ENCODE results near the gene PLAC9. TPM values are rescaled to one million over a fixed set of nuclear protein-coding genes. Genes with fewer than 3 reads are reported as not detected.
A peak's percentile ranks its signal among the peaks of the same experiment; 100 is the strongest.
"Not testable (repeated sequence)": the region's sequence is repeated elsewhere in the genome, so short reads cannot be mapped to it uniquely, and the experiment has no call there.

PLAC9 gene
- 10 to 100 TPM; 20.1 to 69.0 (median 25.6) TPM for polyA plus RNA-seq (ENCODE audit: insufficient read length in 4 of 4)

GRCh38 chr10:80132299-80133139 lies at the start of gene PLAC9:
Gene PLAC9 (plus strand): TSS chr10:80132730. CDS start chr10:80132763, 33 bp downstream.
- no peak for DNase-seq (ENCODE audit: low read depth in 4 of 4, low spot score in 3 of 4)

GRCh38 chr10:80090121-80090520 lies 42.4 kb upstream of the PLAC9 start:
- no peak for DNase-seq (ENCODE audit: low read depth in 4 of 4, low spot score in 3 of 4)

GRCh38 chr10:80094231-80094630 lies 38.3 kb upstream of the PLAC9 start:
- DNase-seq (ENCODE audit: low read depth in 4 of 4, low spot score in 3 of 4): no peak

- not testable (repeated sequence) for DNase-seq (ENCODE audit: low read depth in 4 of 4, low spot score in 3 of 4)
These were observed 34.3 kb upstream of the PLAC9 start for GRCh38 chr10:80098272-80098671.

GRCh38 chr10:80099295-80099694 lies 33.2 kb upstream of the PLAC9 start:
- not testable (repeated sequence) for DNase-seq (ENCODE audit: low read depth in 4 of 4, low spot score in 3 of 4)

- no peak for DNase-seq (ENCODE audit: low read depth in 4 of 4, low spot score in 3 of 4)
These were observed 32.4 kb upstream of the PLAC9 start for GRCh38 chr10:80100116-80100515.

GRCh38 chr10:80100861-80101695 lies 31.5 kb upstream of the PLAC9 start:
- no peak for DNase-seq (ENCODE audit: low read depth in 4 of 4, low spot score in 3 of 4)

GRCh38 chr10:80104066-80104926 lies 28.2 kb upstream of the PLAC9 start:
- DNase-seq (ENCODE audit: low read depth in 4 of 4, low spot score in 3 of 4): peak in 2 of 4 donors; percentile 36 to 39

- DNase-seq (ENCODE audit: low read depth in 4 of 4, low spot score in 3 of 4): no peak
These were observed 23.8 kb upstream of the PLAC9 start for GRCh38 chr10:80108576-80109239.

- no peak for DNase-seq (ENCODE audit: low read depth in 4 of 4, low spot score in 3 of 4)
These were observed 21.5 kb upstream of the PLAC9 start for GRCh38 chr10:80110986-80111385.

- DNase-seq (ENCODE audit: low read depth in 4 of 4, low spot score in 3 of 4): no peak
These were observed 13.9 kb upstream of the PLAC9 start for GRCh38 chr10:80118669-80119068.

- no peak for DNase-seq (ENCODE audit: low read depth in 4 of 4, low spot score in 3 of 4)
These were observed 10.3 kb upstream of the PLAC9 start for GRCh38 chr10:80122110-80122710.

GRCh38 chr10:80122746-80123145 lies 9.8 kb upstream of the PLAC9 start:
- DNase-seq (ENCODE audit: low read depth in 4 of 4, low spot score in 3 of 4): no peak

GRCh38 chr10:80126876-80127275 lies 5.7 kb upstream of the PLAC9 start:
- no peak for DNase-seq (ENCODE audit: low read depth in 4 of 4, low spot score in 3 of 4)

- no peak for DNase-seq (ENCODE audit: low read depth in 4 of 4, low spot score in 3 of 4)
These were observed 1.0 kb upstream of the PLAC9 start for GRCh38 chr10:80131499-80131901.

GRCh38 chr10:80133206-80133605 lies 676 bp downstream of the PLAC9 start:
- no peak for DNase-seq (ENCODE audit: low read depth in 4 of 4, low spot score in 3 of 4)

- DNase-seq (ENCODE audit: low read depth in 4 of 4, low spot score in 3 of 4): not testable (repeated sequence)
These were observed 1.2 kb downstream of the PLAC9 start for GRCh38 chr10:80133687-80134086.

GRCh38 chr10:80136134-80136571 lies 3.6 kb downstream of the PLAC9 start:
- DNase-seq (ENCODE audit: low read depth in 4 of 4, low spot score in 3 of 4): no peak

GRCh38 chr10:80137031-80137862 lies 4.7 kb downstream of the PLAC9 start:
- no peak for DNase-seq (ENCODE audit: low read depth in 4 of 4, low spot score in 3 of 4)
